Heart left ventricle (tissue), 13 donors: ENCODE data around the gene DUSP1.

ENCODE experiments used
- POLR2A ChIP-seq, 2 donors: fragments of 450-650 bp; IDR thresholded peaks; one replicate each; pipeline ENCODE4 v1.6.1; 2017; ENCODE audit warnings: antibody characterized with exemption in 2 of 2, mild to moderate bottlenecking in 2 of 2, moderate library complexity in 2 of 2
- TF ChIP-seq, protein P1 (sequence below), 12 donors: fragments of 200-600 bp; sonication (generic) in 4 of 12; IDR thresholded peaks; one replicate each; pipeline versions ENCODE4 v1.5.0 to v1.8.0; 2018 to 2022; ENCODE audit warnings: antibody characterized with exemption in 12 of 12, mild to moderate bottlenecking in 5 of 12
- donor health status: ischemic (EF 13 %, LVEDD 7.1; RV severe dilation, severe dysfunction).
- donor health status: DM: no; HTN: yes; CAD: no.
- donor health status: DM: no; HTN: no; CAD: no.
- donor health status: ischemic (EF 25% LVEDD 6.9; RV normal size, moderate dysfunction).
- donor health status: ischemic (EF 25% LVEDD 5.7; RV mildly dilated, moderate dysfunction).
- donor health status: ischemic (EF 35%, LVEDD 5.7; RV mildly dilated, moderate dysfunction).
- donor health status: nonischemic (EF 11% LVEDD 7.7; RV severe dilation, severe dysfunction).
- donor health status: DM: yes; HTN: yes; CAD: no.
- donor health status: PGD.
- donor health status: ischemic (EF 29% LVEDD 5.4; RV normal size, mild dysfunction).
- donor health status: nonischemic (EF 23%, LVEDD 6.1; RV moderate dilation, normal function).

DNA sequence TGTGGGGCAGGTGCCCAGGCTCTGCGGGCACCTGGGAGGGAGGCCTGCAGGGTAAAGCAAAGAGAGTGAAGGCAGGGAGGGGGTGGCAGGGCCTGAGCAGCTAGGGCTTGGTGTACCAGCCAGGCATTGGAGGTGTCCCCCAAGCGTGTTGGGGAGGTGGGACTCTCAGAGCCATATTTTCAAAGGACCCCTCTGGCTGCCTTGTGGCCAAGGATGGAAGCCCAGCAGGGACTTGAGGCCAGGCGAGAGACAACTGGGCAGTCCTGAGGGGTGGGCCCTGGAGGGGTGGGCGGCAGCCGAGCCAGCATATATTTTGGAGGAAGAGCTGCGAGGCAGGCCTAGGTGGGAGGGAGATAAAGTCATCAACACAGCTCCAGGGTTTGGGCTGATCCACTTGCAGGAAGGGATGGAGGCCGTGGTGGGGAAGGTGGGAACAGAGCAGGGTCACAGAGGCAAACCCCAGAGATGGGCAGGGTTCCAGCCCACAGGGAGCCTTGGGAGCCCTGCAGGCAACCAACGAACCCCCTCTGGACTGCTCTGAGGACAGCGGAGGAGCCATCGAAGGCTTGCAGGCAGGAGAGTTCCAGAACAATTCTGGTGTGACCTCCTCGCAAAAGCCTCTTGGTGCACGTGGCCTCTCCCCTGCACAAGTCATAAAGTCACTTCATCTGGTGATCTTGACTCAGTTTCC, 35.7 kb downstream of the DUSP1 start:
- TF ChIP-seq, protein P1, sequence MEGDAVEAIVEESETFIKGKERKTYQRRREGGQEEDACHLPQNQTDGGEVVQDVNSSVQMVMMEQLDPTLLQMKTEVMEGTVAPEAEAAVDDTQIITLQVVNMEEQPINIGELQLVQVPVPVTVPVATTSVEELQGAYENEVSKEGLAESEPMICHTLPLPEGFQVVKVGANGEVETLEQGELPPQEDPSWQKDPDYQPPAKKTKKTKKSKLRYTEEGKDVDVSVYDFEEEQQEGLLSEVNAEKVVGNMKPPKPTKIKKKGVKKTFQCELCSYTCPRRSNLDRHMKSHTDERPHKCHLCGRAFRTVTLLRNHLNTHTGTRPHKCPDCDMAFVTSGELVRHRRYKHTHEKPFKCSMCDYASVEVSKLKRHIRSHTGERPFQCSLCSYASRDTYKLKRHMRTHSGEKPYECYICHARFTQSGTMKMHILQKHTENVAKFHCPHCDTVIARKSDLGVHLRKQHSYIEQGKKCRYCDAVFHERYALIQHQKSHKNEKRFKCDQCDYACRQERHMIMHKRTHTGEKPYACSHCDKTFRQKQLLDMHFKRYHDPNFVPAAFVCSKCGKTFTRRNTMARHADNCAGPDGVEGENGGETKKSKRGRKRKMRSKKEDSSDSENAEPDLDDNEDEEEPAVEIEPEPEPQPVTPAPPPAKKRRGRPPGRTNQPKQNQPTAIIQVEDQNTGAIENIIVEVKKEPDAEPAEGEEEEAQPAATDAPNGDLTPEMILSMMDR (IDR thresholded peaks at IDR 0.05), result no peak
- no peak for TF ChIP-seq POLR2A (IDR thresholded peaks at IDR 0.05)
